ENCODE measurements around the gene NUMB.
"Not testable (repeated sequence)": the region's sequence is repeated elsewhere in the genome, so short reads cannot be mapped to it uniquely, and the experiment has no call there.

Gene NUMB

GRCh38 chr14:73359445-73359844 is 98.9 kb downstream of the NUMB start:
- no peak for DNase-seq (ENCODE audit: low read depth, low spot score)

DNA sequence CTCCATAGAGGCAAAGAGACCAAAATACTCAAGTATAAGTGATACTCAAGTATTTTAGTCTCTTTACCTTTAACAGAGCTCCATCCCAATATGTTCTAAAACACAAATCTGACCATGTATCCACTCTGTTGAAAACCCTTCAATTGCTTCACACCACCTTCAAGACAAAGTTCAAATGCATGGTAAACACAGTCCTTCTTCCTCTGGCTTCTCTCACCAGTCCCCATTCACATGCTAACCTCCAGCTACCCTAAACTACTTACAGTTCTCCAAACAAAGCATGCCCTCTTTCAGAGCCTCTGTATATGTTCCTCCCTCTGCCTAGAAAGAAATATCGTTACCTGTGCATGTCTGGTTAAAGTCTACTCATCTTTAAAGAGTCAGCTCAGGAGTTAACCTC is 100.2 kb downstream of the NUMB start:
- DNase-seq (ENCODE audit: low read depth, low spot score), result no peak

DNA sequence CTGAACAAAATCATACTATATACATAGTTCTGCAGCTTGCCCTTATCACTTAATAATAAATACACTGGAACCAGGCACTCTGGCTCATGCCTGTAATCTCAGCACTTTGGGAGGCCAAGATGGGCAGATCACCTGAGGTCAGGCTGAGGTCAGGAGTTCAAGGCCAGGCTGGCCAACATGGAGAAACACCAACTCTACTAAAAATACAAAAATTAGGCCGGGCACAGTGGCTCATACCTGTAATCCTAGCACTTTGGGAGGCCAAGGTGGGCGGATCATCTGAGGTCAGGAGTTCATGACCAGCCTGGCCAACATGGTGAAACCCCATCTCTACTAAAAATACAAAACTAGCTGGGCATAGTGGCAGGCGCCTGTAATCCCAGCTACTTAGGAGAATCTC is 109.3 kb downstream of the NUMB start:
- DNase-seq (ENCODE audit: low read depth, low spot score), result not testable (repeated sequence)

- DNase-seq (ENCODE audit: low read depth, low spot score), result no peak
Measured at GRCh38 chr14:73344319-73344718, 114.0 kb downstream of the NUMB start.

DNA sequence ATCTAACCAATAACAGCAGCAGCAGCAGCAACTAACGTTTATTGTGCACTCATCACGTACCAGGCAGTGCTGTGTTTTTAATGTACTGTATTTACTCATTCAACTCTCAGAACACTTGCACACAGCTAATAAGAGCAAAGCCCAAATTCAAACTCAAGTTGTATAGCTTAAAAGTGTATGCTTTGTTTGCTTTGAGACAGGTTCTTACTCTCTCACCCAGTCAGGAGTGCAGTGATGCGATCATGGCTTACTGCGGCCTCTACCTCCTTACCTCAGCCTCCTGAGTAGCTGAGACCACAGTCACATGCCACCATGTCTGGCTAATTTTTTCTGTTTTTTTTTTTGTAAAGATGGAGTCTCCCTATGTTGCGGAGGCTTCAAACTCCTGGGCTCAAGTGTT is 115.7 kb downstream of the NUMB start:
- no peak for DNase-seq (ENCODE audit: low read depth, low spot score)

DNA sequence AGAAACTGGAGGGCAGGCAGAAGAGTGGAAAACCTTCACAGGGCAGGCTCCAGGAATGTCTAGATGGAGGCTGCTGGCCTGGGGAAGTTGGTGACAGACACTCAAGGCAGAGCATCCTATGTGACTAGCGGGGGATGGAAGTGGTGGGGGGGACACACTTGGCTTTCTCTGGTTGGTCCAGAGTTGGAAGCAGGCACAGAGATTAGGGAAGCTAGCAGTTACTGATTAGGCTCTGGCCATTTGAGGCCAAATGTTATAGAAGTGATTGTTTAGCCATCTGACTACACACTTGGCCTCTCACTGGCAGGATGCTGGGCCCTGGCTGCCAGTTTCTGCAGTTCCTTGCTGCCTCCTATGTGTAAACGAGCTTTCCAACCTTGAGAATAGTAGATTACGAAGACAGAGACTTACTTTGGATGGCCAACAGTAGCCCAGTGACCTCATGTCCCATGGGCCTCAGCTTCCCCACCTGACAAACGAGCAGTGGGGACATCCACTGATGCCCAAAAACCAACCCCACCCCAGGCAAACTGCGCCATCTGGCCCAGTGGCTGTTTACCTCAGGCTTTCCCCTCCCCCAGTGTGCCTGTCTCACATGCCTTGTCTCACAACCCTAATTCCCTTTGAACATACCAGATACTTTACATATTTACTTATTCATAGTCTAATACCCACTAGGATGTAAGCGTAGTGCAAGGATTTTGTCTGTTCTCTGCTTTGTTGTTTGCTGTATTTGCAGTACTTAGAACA is 118.3 kb downstream of the NUMB start:
- DNase-seq (ENCODE audit: low read depth, low spot score), result no peak

GRCh38 chr14:73339206-73339605 is 119.1 kb downstream of the NUMB start:
- no peak for DNase-seq (ENCODE audit: low read depth, low spot score)

DNA sequence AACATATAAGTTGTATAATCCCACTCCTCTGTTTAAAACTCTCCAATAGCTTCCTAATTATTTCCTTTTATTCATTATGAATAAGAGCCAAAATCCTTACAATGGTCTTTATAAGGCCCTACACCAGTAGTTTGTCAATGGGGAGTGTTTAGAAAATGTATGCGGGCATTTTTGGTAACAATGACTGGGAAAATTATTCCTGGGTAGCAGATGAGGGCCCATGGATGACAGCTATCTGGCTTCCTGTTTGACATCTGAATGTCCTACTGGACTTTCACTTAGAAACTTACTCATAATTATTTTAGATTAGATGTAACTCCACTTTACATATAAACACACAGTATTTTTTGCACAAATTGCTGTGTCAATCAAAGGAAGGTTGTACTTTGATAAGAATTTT is 119.8 kb downstream of the NUMB start:
- DNase-seq (ENCODE audit: low read depth, low spot score), result no peak

DNA sequence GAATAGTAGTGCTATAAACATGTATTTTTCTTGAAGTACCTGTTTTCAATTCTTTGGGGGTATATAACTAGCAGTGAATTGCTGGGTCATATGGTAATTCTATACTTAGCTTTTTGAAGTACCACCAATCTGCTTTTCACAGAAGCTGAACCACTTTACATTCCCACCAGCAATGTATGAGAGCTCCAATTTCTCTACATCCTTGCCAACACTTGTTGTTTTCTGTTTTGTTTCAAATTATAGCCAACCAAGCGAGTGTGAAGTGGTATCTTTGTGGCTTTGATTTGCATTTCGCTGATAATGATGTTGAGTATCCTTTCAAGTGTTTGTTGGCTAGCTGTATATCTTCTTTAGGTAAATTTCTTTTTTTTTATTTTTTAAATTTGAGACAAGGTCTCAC is 125.3 kb downstream of the NUMB start:
- DNase-seq (ENCODE audit: low read depth, low spot score), result no peak

GRCh38 chr14:73325630-73326299 is 132.6 kb downstream of the NUMB start:
- DNase-seq (ENCODE audit: low read depth, low spot score), result no peak

GRCh38 chr14:73325063-73325462 is 133.3 kb downstream of the NUMB start:
- DNase-seq (ENCODE audit: low read depth, low spot score), result no peak

- no peak for DNase-seq (ENCODE audit: low read depth, low spot score)
Measured at GRCh38 chr14:73324533-73324932, 133.8 kb downstream of the NUMB start.

GRCh38 chr14:73323896-73324399 is 134.4 kb downstream of the NUMB start:
- DNase-seq (ENCODE audit: low read depth, low spot score), result no peak

GRCh38 chr14:73313151-73313550 is 145.2 kb downstream of the NUMB start:
- no peak for DNase-seq (ENCODE audit: low read depth, low spot score)

GRCh38 chr14:73312687-73313086 is 145.7 kb downstream of the NUMB start:
- DNase-seq (ENCODE audit: low read depth, low spot score), result no peak

- DNase-seq (ENCODE audit: low read depth, low spot score), result no peak
Measured at GRCh38 chr14:73311708-73312030, 146.7 kb downstream of the NUMB start.

- not testable (repeated sequence) for DNase-seq (ENCODE audit: low read depth, low spot score)
Measured at GRCh38 chr14:73309207-73309606, 149.1 kb downstream of the NUMB start.

DNA sequence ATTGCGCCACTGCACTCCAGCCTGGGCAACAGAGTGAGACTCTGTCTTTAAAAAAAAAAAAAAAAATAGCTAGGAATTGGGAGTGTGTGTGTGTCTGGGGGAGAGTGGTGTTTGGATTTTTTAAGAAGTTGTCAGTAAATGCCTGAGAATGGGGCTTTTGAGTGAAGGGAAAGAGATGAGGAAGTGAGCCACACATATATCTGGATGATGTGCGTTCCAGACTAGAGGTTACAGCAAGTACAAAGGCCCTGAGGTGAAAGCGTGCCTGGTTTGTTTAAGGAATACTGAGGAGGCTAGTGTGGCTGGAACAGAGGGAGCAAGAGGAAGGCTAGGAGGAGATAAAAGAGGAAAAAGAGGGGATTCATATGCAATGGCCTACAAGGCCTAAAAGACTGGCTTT is 151.1 kb downstream of the NUMB start:
- no peak for DNase-seq (ENCODE audit: low read depth, low spot score)

- no peak for DNase-seq (ENCODE audit: low read depth, low spot score)
Measured at GRCh38 chr14:73305499-73305898, 152.8 kb downstream of the NUMB start.

DNA sequence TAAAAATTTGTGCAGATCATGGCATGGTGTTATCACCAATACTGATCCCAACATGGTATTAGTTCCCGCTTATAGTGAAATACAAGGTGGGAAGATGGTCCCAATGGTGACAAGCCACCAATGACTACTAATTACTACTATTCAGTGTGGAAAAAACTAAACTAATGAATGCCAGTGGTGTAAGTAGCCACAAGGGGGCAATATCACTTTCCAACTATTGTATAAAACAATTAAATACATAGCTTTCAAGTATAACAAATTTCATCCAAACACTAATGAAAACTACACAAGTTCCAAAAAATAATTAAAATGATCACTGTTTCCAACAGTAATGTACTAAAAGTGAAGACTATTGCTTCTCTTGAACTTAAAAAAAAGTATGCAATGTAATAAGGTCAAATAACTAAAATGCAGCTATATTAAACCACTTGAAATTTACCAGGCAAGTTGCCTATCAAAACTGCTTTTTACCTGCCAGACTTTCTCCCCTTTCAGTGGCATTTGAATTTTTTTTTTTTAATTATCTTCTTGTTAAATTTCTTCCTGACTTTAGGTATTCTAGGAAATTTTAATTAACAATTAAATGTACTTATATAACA is 163.0 kb downstream of the NUMB start:
- DNase-seq (ENCODE audit: low read depth, low spot score), result no peak

- no peak for DNase-seq (ENCODE audit: low read depth, low spot score)
Measured at GRCh38 chr14:73293782-73294781, 164.3 kb downstream of the NUMB start.

DNA sequence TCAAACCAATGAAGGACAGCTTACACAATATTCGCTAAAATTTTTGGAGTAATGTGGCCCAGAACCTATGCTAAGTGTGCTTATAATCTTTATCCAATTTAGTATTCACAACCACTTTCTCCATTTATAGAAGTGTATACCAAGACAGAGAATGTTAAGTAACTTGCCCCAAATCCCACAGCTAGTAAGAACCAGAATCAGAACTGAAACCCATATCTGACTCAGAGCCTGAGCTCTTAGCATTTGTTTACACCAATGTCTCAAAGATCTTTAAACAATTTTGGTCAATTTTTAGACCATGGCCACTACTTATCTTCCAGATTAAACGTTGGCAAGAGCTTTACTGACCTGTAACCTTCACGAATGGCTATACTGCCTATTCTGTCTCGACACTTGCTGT is 168.1 kb downstream of the NUMB start:
- no peak for DNase-seq (ENCODE audit: low read depth, low spot score)

Data from activated CD4-positive, CD25-positive, alpha-beta regulatory T cell treated with anti-CD3 and anti-CD28 coated beads, Interleukin-2, amount 50 U/mL, for 16 hours (primary cell).